HG03442 (cell line): Measurements from ENCODE around the gene LIPC.

Experiments used
- ATAC-seq: cut with Tn5 transposase; IDR thresholded peaks from one replicate; pipeline ENCODE4 v1.9.1; 2021; ENCODE audit warnings: mild to moderate bottlenecking, moderate library complexity; ENCODE audit not compliant: unreplicated experiment

LIPC gene

DNA sequence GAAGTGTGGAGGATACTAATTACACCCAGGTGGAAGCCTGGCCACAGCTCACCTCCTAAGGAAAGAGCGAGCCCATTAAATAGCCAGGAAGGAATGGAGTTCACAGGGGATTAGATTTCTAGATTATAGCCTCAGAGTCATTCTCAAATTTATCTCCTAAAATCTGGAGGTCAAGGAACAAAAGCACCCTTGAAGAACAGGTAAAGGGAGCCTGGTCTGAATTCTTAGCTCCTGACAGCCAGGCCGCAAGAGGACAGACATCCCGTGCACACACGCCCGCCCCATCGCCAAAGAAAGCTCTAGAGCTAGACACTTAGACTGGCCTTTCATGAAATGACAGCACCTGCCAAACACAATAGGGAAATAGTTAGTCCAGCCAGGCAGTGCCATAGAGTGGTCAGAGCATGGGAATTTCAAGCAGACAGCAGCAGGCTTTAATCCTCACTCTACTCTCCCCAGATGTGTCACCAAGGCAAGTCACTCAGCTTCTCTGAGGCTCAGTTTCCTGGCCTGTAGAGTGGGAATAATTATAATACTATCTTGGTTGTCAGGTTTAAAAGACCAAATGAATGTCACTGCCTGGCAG is 59.2 kb downstream of the LIPC start:
- no peak for ATAC-seq

- ATAC-seq = no peak
Observed at GRCh38 chr15:58491499-58492202, 59.9 kb downstream of the LIPC start.

DNA sequence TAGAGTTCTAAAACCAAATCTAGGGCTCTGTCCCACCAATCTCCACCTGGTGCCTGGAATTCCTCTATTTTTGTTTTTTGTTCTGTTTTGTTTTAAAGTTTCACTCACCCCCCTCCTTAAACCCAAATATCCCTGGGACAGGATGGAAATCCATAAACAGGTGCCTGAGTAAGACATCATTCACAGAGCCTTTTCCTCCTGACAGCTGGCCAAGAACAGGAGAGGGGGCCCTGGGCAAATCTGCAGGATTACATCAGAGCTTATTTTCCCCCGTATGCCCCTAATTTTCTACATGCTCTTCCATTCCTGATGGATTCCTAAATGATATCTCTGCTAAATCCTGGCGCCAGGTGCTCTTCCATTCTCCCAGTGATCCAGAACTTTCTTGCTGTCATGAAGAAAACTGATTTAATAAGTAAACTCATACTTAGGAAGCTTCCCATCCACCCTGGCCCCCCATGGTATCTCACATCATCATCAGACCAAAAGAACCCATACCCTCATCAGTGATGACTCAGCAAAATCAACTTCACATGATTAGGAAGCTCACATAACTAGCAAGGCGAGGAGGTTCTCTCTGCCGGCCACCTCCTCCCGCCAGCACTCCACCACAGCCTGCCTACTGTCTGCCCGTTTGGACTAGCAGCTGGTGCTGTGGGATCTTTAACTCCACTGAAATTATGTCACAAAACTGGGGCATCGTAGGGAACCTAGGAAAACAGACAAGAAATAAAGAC is 61.0 kb downstream of the LIPC start:
- no peak for ATAC-seq

GRCh38 chr15:58494567-58494966 is 62.8 kb downstream of the LIPC start:
- no peak for ATAC-seq

- ATAC-seq = no peak
Observed at GRCh38 chr15:58495891-58496408, 64.2 kb downstream of the LIPC start.

GRCh38 chr15:58497046-58497785 is 65.4 kb downstream of the LIPC start:
- no peak for ATAC-seq

DNA sequence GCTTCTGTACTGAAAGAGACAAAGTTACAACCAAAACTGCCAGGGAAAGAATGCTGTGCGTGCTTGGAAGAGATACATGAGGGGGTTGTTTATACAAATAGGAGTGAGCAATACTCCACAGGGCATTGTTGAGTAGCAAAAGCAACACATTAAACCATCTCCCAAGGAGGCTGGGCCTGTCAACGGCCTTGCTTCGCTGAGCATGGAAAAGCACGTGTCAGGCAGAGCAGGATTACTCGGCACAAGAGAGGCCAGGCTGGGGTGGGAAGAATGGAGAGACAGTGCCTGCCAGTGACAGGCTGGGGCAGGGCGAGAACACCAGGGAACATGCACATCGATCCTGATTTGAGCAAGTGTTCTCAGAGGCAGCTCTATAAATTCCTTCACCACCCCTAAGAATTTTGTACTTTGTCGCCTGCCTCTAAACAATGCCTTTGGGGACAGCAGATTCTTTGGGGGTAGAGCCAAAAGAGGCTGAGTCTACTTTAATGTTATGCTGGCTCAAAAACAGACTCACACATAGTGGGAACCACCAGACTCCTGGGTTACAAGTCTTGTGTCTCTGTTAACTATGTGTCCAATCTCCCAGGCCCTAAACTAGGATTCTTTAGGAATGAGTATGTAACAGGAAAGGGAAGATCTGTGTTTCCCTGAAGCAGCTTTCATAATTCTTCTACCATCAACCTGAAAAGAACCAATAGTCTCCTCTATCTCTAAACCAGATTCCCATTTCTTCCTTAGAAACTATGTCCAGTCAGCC is 67.2 kb downstream of the LIPC start:
- no peak for ATAC-seq

GRCh38 chr15:58501006-58501405 is 69.2 kb downstream of the LIPC start:
- no peak for ATAC-seq

DNA sequence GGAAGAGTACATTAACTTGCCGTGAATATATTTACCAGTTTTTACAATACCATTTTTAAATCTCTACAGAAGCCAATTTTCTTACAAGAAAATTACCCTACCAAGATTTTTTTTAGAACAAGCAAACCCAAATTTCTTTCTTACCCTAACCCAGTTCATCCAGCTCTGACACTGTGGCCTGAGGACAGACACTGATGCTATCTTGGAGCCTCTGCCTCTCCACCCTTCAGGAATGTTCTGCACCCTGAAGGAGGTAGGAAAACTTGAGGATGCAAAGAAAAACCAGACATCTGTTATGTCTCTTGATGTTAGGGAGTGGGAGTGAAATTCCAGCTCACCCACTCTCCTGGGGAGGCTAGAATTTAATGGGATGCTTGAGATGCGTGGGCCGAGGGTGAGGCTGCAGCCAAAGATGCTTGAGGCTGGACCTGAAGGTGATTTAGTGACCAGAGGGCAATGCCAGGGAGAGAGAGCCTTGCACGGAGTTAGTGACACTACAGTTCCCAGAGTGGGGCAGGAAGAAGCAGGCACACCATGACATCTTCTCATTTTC is 69.9 kb downstream of the LIPC start:
- no peak for ATAC-seq

DNA sequence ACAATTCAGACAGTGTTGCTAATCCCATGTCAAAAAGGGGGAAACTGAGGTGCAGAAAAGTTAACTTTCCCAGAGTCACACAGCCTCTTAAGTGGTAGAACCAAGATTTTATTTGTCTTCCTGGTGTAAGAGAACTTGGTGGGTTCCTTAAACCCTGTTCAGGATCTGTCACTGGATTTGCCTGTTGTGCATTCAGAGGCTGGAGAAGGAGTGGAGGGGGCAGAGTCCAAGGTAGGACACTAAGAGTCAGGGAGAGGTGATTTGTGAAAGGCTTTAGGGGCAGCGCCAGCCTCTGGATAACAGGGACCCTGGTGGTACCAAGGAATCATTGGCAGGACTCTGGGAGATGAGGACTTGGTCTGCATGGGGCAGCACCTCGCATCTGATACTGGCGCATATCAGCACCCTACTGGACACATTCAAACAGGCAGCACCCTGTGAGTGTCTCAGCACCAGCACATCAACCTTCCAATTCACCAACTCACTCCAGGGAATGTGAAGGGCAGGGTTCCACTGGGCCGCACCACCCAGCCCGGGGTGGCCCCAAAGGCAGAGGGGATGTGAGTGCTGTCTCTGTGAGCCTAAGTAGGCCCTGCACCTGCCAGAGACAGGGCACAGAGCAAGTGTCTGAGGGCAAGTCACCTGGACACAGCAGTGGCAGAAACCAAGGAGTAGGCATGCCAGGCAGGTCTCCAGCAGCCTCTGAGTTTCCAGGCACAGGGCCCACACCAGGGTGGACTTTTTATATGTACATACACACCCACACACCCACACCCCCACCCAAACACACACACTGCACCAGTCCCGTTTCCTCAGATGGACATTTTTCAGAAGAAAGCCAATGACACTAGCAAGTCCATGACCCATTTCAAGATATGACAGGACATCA is 71.6 kb downstream of the LIPC start:
- no peak for ATAC-seq

GRCh38 chr15:58504674-58505234 is 73.0 kb downstream of the LIPC start:
- ATAC-seq = no peak

GRCh38 chr15:58505581-58505980 is 73.8 kb downstream of the LIPC start:
- ATAC-seq = no peak

DNA sequence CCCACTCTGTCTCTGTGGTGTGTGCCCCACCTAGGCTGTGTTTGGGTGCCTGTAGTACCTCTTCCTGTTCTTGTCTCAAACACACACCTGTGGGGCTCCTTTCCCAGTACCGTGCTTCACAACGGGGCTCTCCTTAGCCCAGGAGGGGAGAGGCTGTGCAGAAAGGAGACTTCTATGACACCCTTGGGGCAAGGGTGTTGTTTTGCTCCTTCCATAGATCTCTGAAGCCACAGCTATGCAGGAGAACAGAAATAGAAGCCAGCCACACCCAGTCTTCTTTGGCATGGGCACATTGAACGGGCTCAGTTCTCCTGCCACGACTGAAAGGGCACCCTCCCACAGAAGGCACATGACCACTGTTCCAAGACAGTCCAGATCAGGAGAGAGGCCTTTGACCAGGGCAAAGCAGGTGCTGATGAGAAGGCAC is 74.3 kb downstream of the LIPC start:
- ATAC-seq = no peak

DNA sequence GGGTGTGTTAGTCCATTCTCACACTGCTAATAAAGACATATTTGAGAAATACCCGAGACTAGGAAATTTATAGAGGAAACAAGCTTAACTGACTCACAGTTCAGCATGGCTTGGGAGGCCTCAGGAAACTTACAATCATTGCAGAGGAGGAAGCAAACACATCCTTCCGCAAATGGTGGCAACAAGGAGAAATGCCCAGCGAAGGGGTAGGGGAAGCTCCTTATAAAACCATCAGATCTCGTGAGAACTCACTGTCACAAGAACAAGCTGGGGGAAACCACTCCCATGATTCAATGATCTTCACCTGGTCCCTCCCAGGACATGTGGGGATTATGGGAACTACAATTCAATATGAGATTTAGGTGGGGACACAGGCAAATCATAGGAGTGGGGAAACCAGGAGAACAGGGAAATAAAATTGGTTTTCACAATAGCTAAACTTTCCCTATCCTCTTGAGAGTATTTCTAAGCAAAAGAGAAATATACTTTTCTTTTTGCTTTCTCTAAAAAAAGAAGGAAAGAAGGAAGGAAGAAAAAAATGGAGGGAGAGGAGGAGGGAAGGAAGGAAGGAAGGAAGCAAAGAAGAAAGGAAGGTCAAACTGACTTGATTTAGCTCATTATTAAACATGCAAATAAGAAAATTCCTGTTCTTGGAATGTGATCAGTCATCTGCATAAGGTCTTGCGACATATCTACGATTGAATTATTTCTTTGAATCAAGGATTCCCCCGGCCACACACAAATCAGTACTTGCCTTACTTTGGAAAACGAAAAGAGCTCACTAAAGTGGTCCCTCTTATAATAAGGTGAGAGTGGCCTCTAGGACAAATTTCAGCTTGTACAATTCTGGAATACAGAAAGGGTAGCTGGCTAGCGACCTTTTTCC is 75.2 kb downstream of the LIPC start:
- no peak for ATAC-seq

DNA sequence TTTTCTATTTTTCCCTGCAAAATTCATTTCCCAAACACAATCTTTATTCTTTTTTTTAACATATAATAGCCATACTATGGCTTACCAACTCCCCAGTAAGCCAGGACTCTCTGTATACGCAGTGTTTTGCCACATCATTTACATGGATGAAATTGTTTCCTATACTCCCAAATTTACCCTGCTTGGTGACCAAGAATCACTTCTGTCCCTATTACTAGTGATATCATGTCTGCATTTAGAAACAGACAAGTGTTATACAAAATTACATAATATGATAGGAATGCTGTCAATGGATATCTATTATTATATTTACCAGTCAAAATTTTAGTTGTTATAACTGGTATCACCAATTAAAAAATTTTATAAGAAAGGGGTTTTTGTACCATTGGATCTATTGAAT is 77.8 kb downstream of the LIPC start:
- no peak for ATAC-seq

- ATAC-seq = no peak
Observed at GRCh38 chr15:58510715-58511598, 79.2 kb downstream of the LIPC start.

DNA sequence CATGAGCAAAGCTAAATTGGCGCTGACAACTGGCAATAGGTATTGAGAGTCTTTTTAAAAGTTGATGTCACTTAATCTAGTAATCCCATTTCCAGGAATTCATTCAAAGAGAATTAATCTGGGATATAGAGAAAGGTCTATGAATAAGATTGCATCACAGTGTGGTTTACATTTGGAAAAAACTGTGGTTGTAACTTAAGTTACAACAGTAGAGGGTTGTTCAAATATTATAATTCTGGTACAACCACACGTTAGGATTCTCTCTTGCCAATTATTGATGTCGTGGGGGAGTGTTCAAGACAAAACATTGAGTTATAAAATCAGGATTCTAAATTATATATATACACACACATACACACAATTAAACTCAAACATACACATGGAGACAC is 79.8 kb downstream of the LIPC start:
- no peak for ATAC-seq
